RPMI7951 (cell line): ENCODE results near the gene RUNX2. TPM values are rescaled to one million over a fixed set of nuclear protein-coding genes. Genes with fewer than 3 reads are reported as not detected.
"Not testable (repeated sequence)": the region's sequence is repeated elsewhere in the genome, so short reads cannot be mapped to it uniquely, and the experiment has no call there.

ENCODE experiments used
- DNase-seq: peaks from one replicate; pipeline ENCODE4 v3.0.0-alpha.2; 2012; ENCODE audit warnings: low read depth
- total RNA-seq: library from RNA; depleted of rRNA; stranded (reverse); fragments of >200 nt; shearing (Covaris generic); gene quantifications from 2 replicates; pipeline ENCODE4 v1.2.3, GENCODE V29; 2014

Gene RUNX2
- total RNA-seq, 1 experiment from 2014 or later: 18.9 TPM

GRCh38 chr6:45667766-45668165, 339.6 kb downstream of the RUNX2 start:
- DNase-seq: no peak

DNA sequence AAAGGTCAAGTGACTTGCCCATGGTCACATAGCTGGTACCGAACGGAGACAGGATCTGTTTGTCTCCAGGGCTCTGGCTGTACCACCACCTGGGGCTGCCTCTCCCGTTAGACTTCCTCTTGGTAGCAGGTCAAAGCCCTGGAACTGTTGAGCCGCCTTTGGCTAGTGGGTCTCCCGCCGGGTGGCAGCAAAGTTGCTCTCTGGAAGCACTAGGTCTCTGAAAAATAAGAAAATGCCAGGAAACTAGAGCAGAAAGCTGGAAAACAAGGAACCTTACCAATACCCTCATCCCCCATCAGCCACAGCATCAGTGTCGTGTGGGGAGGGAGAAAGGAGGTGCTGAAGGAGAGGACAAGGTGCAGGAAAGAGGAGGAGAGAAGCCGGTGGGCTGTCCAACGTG, 340.6 kb downstream of the RUNX2 start:
- DNase-seq: no peak

DNA sequence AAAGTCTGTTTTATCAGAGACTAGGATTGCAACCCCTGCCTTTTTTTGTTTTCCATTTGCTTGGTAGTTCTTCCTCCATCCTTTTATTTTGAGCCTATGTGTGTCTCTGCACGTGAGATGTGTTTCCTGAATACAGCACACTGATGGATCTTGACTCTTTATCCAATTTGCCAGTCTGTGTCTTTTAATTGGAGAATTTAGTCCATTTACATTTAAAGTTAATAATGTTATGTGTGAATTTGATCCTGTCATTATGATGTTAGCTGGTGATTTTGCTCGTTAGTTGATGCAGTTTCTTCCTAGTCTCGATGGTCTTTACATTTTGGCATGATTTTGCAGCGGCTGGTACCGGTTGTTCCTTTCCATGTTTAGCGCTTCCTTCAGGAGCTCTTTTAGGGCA, 345.0 kb downstream of the RUNX2 start:
- not testable (repeated sequence) for DNase-seq

GRCh38 chr6:45675166-45675565, 347.0 kb downstream of the RUNX2 start:
- not testable (repeated sequence) for DNase-seq

DNA sequence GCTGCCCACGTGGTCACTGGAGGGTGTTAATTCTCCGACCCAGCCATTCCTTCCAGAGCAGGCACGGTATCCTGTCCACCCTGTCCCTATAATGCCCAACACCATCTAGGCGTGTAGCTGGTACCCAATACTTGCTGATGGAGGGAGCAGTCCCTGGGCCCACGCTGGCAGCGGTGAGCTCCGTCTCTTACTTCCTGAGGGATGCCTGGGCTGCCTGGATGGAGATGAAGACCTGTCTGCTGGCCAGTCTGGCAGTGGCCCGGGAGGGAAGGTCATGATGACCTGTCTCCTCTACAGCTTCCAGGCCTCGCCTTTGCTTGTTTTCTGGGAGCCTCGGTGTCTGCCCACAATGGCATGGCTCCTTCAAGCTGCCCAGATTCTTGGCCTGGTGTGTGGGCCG, 347.5 kb downstream of the RUNX2 start:
- no peak for DNase-seq

DNA sequence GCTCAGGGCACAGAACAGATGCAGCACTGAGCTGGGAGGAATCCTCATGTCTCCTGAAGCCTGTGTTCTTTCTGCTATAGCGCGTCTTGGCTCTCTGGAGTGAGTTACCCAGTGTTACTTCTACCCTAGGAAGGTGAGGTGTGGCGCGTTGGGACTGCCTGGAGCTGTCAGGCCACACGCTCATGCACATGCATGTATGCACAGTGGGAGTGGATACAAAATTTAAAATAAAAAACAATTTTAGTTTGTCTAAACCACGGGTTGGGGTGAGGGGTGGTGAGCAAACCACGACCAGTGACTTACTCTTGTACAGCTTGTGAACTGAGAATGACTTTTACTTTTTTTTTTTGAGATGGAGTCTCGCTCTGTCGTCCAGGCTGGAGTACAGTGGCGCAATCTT, 348.2 kb downstream of the RUNX2 start:
- no peak for DNase-seq

DNA sequence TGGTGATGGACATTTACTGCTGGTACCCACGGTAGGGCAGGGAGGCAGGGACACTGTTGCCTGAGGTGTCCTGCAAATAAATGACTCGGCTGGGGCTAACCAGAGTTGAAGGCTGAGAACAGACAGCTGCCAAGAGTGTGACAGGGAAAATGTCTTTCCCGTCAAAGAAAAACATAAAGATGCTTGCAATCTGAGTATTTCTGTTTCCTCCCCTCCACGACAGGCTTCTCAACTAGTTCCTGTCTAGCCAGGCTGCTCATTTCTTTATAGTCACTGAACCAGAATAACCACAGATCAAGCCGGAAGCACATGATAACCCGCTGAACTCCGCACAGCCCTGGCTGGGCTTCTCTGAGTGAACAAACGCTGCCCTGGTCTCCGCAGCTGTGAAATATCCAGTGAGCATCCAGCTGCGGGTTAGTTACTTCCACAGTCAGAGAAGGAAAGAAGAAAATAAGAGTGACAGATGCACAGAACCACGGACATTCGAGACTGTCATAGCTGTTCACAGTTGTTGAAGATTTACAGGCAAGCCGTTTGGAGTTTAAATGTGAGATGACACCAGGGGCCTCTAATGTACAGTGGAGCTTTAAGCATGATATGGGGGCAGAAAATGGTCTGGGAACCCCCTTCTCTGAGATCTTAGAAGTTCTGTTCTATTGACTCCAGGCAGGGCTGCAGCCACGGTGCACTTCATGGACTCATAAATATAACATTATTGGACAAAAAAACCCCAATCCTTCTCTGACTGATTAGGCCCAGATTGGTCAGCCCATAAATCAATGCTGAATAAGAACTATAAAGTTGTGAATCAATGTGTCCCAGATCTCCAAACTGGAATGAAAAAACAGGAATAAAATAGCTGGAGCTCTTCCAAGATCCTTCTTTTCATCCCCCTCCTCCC, 349.5 kb downstream of the RUNX2 start:
- DNase-seq: peak; percentile 94

DNA sequence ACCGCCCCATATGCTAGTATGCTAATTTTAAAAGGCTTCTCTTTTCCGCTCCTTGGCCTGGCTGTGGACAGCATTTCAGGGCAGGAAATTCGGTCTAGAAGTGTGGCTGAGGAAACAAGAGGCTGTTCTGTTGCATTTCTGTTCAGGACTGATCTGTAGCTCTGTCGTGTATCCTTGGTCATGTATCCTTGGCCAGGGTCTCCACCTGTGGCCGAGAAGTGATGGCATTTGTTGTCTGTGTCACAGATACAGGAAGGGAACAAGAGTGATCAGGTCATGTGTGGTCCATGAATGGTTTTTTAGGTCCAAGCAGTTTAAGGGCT, 350.1 kb downstream of the RUNX2 start:
- DNase-seq: no peak

DNA sequence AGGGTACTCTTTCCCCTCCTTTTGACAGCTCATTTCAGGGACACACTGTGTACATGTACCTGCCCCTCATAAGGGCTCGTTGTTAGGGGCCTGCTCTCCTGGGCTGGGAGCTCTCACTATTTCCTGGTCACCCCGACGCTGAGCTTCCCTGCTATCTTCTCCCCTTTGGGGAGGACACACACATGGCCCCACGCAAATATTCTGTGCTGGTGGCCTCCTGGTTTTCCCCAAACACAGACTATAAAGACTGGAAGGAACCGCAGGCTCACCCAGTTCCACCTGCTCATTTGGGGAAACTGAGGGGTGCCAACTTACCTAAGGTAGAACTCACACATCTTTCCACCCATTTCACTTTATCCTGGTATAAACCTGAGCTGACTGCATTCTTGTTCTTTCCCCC, 351.0 kb downstream of the RUNX2 start:
- DNase-seq: no peak

GRCh38 chr6:45679631-45680030, 351.5 kb downstream of the RUNX2 start:
- DNase-seq: no peak

- peak; percentile 96 for DNase-seq
Observed at GRCh38 chr6:45681860-45682511, 353.9 kb downstream of the RUNX2 start.

GRCh38 chr6:45684476-45684875, 356.3 kb downstream of the RUNX2 start:
- peak; percentile 80 for DNase-seq

DNA sequence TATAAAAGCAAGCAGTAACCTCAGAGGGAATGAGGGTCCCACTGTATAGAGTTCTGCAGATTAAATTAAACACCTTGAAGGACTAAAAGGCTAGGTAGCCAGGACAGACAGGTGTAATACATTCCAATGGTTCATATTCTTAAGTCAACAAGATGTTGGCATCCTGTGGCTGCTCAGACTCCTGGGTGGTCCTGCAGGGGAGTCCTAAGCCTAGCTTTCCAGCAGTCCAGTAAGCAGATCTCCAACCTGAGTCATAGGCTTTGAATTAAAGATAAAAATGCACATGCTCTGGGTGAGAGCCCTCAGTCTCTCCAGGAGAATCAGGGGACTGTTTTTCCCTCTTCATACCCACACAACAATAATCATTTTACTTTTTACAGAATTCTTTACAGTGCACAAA, 356.9 kb downstream of the RUNX2 start:
- DNase-seq: no peak

DNA sequence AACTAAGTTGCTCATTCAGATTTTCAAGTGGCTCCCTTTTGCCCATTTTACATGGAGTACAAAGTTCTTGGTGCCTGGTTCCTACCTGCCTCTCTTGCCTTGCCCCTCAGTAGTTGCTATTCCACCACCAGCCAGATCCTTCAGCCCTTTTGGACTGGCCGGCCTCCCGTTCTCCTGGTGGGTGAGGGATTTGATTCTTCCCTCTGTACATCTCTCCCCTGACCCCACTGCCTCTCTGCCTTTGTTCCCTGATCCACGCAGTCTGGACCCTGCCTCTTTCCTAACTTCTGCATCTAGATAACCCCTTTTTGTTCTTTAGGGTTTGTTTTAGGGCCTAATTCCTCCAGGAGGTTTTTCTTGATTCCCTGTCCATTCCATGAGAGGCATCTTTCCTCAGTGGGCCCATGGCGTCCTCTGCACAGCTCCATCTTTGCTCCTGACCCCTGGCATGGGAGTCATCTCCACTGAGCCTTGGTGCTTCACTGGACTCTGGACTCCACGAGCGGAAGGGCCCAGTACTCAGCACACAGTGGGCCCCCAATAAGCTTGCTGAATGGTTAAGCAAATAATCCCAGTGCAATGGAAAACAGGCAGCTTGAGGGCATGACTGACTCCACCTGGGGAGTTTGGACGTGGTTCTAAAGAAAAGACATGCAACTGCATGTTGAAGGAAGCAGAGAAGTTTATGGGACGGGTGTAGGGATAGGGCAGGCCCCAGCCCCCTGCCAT, 358.9 kb downstream of the RUNX2 start:
- DNase-seq: no peak

DNA sequence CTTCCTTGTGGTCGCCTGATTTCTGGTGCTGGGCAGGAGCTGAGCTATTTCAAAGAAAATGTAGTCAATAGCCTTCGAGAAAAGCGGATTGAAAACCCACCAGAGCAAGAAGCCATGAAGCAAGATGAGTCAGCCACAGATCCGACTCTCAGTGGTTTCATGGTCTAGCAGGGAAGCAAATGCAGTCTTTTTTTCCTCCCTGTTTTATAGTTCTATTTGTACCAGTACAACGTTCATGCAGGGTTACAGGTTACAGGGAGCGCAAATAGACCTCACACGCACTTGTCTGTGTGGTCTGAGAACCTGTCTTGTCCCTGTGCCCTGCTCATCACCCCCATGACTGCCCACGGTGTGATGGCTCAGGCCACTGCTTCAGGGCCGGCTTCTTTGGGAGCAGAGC, 359.4 kb downstream of the RUNX2 start:
- DNase-seq: peak; percentile 70

DNA sequence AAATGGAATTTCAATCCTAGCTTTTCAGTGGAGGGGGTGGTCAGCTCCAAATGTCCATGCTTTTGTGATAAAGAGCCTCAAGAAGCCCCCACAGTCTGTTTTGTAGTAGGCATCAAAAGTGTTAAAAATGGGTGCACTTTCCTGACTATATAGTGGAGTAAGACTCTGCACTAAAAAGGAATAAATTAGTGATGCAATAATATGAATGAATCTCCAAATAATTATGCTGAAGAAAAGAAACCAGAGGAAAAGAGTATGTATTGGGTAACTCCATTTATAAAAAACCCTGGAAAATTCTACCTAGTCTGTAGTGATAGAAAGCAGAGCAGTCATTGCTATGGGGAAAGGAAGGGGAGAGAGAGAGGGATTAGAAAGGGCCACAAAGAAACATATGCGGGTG, 360.1 kb downstream of the RUNX2 start:
- DNase-seq: no peak

DNA sequence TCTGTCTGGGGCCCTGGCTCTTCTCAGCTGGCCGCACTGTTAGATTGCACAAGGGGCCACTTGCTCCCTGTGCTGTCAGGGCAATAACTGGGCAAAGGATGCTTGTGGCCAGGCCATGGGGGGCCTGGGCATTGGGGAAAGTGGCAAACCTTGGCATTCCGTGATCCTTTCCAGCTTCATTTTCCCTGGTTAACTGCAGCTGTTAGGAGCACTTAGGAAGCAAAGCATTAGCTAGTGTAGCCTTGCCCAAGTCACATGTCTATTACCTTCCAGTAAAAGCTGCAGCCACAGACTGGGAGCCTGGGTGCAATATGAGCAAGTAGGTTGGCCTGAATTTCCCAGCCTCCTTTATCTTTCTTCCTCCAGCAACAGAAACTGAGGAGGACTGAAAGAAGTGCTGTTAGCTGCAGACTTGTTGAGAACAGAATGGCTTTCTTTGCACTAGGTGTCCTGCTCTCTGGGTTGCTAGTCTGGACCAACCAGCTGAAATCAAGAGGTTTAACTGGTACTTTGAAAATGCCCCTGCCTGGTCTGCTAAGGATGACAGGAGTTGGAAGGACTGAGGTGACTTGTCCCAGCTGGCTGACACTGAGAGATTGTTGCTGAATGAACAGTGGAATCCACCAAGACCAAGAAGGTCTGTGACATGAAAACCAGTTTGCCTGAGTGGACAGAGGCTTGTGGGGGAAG, 361.9 kb downstream of the RUNX2 start:
- DNase-seq: no peak

DNA sequence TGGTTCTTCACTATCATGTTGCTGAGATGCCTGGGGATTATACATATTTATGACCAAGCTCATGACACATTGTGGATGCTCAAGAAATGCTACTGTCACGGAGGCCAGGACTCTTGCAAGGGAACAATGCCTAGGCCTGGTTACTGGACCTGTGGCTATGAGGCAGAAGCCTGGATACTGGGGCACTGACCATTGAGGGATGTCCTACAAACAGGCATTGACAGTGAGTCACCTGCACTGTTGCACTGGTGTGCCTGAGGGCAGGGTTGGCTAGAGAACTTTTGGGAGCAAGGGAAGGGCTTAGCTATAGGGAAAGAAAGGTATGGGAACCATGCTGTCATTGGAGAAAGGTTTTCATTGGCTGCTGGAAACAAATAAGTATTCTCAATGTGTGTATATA, 362.7 kb downstream of the RUNX2 start:
- DNase-seq: peak; percentile 88

- peak; percentile 91 for DNase-seq
Observed at GRCh38 chr6:45691426-45691825, 363.3 kb downstream of the RUNX2 start.

- DNase-seq: no peak
Observed at GRCh38 chr6:45692021-45692420, 363.9 kb downstream of the RUNX2 start.

- no peak for DNase-seq
Observed at GRCh38 chr6:45696738-45697137, 368.6 kb downstream of the RUNX2 start.

DNA sequence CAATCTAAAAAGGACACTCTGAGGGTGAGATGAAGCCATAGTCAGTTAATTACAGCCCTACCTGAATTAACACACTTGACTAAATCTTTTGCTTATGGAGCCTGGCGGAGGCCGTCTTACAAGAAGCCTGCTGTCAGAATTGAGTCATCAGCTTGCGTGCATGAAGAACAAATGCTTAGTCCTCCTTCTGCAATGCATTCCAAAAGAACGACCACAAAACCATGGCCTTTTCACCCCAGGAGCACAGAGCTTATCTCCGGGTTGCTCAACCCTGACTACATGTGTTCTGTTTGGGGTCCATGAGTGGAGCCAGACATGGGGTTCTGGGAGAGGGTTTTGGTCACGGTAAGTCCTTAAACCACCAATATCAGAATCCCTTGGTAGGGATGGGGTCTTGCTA, 369.5 kb downstream of the RUNX2 start:
- DNase-seq: peak; percentile 100
